Panc1 (cell line): Measurements from ENCODE around the gene POF1B. TPM values are rescaled to one million over a fixed set of nuclear protein-coding genes. Genes with fewer than 3 reads are reported as not detected.
A peak's percentile ranks its signal among the peaks of the same experiment; 100 is the strongest.
"Not testable (repeated sequence)": the region's sequence is repeated elsewhere in the genome, so short reads cannot be mapped to it uniquely, and the experiment has no call there.

ENCODE experiments used
- ATAC-seq: fragments of 200-7000 bp; cut with Tn5 transposase; 2 replicates; pipeline ENCODE4 v1.9.1; 2020; ENCODE audit warnings: mild to moderate bottlenecking, moderate library complexity
- BruUV-seq: library from RNA; stranded (reverse); fragments of 400-500 nt; replicated peaks from 2 replicates; lab custom pipeline; 2021; lab: Mats Ljungman, UMichigan
- CTCF ChIA-PET: fragments of 300-600 bp; sonication (Branson Sonifier 250); formaldehyde crosslinking; loops from one replicate; lab custom pipeline; 2022; ENCODE audit warnings: antibody characterized with exemption; lab: Charles Lee
- POLR2A ChIA-PET: fragments of 300-600 bp; sonication (Branson Sonifier 250); formaldehyde crosslinking; loops from one replicate; lab custom pipeline; 2022; ENCODE audit warnings: antibody characterized with exemption; lab: Charles Lee
- DNase-seq: peaks from one replicate; pipeline ENCODE4 v3.0.0-alpha.2; 2010; ENCODE audit warnings: low read depth, low spot score
- H3K27ac ChIP-seq: 2 replicates; pipeline ENCODE4 v1.5.1; 2011; ENCODE audit warnings: mild to moderate bottlenecking, low read length, inconsistent platforms
- H3K27me3 ChIP-seq: fragments of 200-500 bp; sonication (Bioruptor generic); 2 replicates; pipeline ENCODE4 v1.6.0; 2014; ENCODE audit warnings: low read length, inconsistent platforms; ENCODE audit not compliant: control insufficient read depth, insufficient read depth
- H3K36me3 ChIP-seq: fragments of 200-500 bp; sonication (Bioruptor generic); 2 replicates; pipeline ENCODE4 v1.5.1; 2014; ENCODE audit warnings: inconsistent platforms, mild to moderate bottlenecking, low read length, moderate library complexity; ENCODE audit not compliant: control insufficient read depth, insufficient read depth
- H3K4me1 ChIP-seq: 2 replicates; pipeline ENCODE4 v1.5.1; 2011; ENCODE audit warnings: inconsistent platforms, mild to moderate bottlenecking, low read length, moderate library complexity; ENCODE audit not compliant: control insufficient read depth, insufficient read depth
- H3K4me3 ChIP-seq, 2 experiments: 2 replicates each; pipeline ENCODE4 v1.5.1; 2011 to 2012; ENCODE audit warnings: low read depth in 2 of 2, low read length in 2 of 2, mild to moderate bottlenecking in 2 of 2, inconsistent platforms in 1 of 2, moderate library complexity in 1 of 2
- H3K9me3 ChIP-seq: fragments of 200-500 bp; sonication (Bioruptor generic); 2 replicates; pipeline ENCODE4 v1.5.1; 2014; ENCODE audit warnings: low read depth, mild to moderate bottlenecking, inconsistent platforms, low read length, moderate library complexity; ENCODE audit not compliant: control insufficient read depth, insufficient read depth
- SIN3A ChIP-seq: IDR thresholded peaks from 2 replicates; pipeline ENCODE4 v1.6.1; 2012; ENCODE audit warnings: low read depth, mild to moderate bottlenecking, low read length, moderate library complexity, borderline replicate concordance; ENCODE audit not compliant: insufficient read depth
- in situ Hi-C: cut with HindIII; loops from 2 replicates; pipeline ENCODE4 v1.10.0; 2016; ENCODE audit warnings: low sequenced_read_pairs, low pct_unique_long_range_greater_than_20kb
- intact Hi-C: fragments of 100-400 bp; cut with micrococcal nuclease; formaldehyde crosslinking; loops from one replicate; pipeline ENCODE4 v1.10.0; 2022; ENCODE audit not compliant: unreplicated experiment
- total RNA-seq: library from RNA; stranded (reverse); gene quantifications from one replicate; pipeline ENCODE4 v1.2.1, GENCODE V29; 2021; ENCODE audit not compliant: unreplicated experiment
- TF ChIP-seq, protein P1 (sequence below), 2 experiments: IDR thresholded peaks; 2 replicates each; pipeline ENCODE4 v1.6.1; 2011 to 2012; ENCODE audit warnings: low read depth in 2 of 2, control low read depth in 1 of 2, low read length in 1 of 2, mild to moderate bottlenecking in 1 of 2, moderate library complexity in 1 of 2; ENCODE audit not compliant: insufficient read depth in 1 of 2
- TF ChIP-seq, protein P2 (sequence below): fragments of 450-650 bp; IDR thresholded peaks from 2 replicates; pipeline ENCODE4 v1.5.1; 2017; ENCODE audit warnings: mild to moderate bottlenecking

Gene POF1B
- total RNA-seq, 1 experiment from 2014 or later = 0.08 TPM

DNA sequence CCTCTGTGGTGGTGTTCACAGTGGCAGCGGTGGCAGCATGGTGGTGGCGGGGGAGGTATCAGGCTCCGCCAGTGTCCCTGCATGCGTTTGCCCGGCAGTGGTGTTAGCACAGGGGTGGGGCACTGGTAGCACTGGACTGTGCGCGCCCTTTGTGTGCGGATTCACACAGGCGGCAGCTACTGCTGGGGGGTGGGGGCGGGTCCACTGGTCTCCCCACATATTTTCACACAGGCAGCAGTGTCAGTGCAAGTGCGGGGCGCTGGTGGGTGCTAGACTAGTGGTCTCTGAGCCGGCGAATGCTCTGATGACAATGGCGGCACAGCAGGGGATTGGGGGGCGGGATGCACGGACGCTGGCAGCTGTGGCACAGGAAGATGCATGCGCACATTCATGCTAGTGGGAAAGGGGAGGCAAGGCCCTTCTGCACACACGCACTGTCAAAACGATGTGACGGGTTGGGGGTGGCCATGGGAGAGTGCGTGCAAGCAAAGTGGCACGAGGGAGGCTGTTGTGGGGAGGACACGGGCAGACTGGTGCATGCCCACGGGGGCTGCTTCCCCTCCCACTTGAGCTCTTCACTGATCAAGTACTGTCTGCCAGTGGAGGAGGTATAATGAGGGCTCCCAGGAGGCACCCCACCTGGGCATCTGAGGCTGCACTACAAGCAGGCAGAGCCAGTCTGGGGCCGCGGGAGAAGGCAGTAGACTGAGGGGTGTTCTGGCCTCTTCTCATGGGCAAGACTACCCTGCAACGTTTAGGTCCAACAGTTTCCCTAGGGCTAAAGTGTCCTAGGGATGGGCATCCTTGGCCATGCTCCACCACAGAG, 53.0 kb downstream of the POF1B start:
- TF ChIP-seq, protein P1, sequence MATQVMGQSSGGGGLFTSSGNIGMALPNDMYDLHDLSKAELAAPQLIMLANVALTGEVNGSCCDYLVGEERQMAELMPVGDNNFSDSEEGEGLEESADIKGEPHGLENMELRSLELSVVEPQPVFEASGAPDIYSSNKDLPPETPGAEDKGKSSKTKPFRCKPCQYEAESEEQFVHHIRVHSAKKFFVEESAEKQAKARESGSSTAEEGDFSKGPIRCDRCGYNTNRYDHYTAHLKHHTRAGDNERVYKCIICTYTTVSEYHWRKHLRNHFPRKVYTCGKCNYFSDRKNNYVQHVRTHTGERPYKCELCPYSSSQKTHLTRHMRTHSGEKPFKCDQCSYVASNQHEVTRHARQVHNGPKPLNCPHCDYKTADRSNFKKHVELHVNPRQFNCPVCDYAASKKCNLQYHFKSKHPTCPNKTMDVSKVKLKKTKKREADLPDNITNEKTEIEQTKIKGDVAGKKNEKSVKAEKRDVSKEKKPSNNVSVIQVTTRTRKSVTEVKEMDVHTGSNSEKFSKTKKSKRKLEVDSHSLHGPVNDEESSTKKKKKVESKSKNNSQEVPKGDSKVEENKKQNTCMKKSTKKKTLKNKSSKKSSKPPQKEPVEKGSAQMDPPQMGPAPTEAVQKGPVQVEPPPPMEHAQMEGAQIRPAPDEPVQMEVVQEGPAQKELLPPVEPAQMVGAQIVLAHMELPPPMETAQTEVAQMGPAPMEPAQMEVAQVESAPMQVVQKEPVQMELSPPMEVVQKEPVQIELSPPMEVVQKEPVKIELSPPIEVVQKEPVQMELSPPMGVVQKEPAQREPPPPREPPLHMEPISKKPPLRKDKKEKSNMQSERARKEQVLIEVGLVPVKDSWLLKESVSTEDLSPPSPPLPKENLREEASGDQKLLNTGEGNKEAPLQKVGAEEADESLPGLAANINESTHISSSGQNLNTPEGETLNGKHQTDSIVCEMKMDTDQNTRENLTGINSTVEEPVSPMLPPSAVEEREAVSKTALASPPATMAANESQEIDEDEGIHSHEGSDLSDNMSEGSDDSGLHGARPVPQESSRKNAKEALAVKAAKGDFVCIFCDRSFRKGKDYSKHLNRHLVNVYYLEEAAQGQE (IDR thresholded peaks at IDR 0.05; ENCODE audit: insufficient read depth in 1 of 2, low read depth in 2 of 2, low read length in 1 of 2) = no peak
- Histone ChIP-seq H3K27me3 (no peaks in the 10 kb centered on the region), H3K4me1 (no peaks in the 10 kb centered on the region), H3K9me3 (no peaks in the 10 kb centered on the region), H3K27ac (no peak overlapping the region), H3K4me3 (no peak overlapping the region), H3K36me3 (no peaks in the 10 kb centered on the region)
- no TSS peak for BruUV-seq
- no peak for DNase-seq
- in situ Hi-C loops (no loop called here), intact Hi-C loops (no loop called here)
- ChIA-PET CTCF (no interaction called here), POLR2A (no interaction called here)
- no peak for ATAC-seq

DNA sequence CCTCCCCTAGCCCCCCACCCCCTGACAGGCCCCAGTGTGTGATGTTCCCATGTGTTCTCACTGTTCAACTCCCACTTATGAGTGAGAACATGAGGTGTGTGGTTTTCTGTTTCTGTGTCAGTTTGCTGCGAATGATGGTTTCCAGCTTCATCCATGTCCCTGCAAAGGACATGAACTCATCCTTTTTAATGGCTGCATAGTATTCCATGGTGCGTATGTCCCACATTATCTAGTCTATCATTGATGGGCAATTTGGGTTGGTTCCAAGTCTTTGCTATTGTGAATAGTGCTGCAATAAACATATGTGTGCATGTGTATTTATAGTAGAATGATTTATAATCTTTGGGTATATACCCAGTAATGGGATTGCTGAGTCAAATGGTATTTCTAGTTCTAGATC, 68.1 kb downstream of the POF1B start:
- H3K27ac ChIP-seq, H3K4me1 ChIP-seq, H3K36me3 ChIP-seq, ATAC-seq, POLR2A ChIA-PET, CTCF ChIA-PET, H3K27me3 ChIP-seq, H3K9me3 ChIP-seq, BruUV-seq, in situ Hi-C loops, DNase-seq, H3K4me3 ChIP-seq, intact Hi-C loops: not testable (repeated sequence)

DNA sequence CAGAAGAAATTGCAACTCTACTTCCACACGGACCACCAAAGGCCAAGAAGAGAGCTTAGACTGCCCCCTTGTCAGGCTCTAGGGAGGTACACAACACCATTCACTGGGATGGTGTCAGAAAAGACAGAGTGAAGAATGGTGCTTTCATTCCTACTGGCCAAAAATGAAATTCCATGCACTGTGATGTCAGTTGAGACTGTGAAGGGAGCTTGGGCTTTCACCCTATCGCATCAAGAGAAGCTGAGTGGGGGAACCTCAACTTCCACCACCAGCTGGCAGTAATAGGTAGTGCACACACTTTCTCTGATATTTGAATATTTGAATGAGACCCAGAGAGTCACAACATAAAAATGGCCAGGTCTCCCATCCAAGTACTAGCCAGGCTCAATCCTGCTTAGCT, 69.7 kb downstream of the POF1B start:
- Histone ChIP-seq H3K36me3 (no peaks in the 10 kb centered on the region), H3K27me3 (no peaks in the 10 kb centered on the region), H3K4me1 (no peaks in the 10 kb centered on the region), H3K9me3 (no peaks in the 10 kb centered on the region), H3K27ac (no peak overlapping the region), H3K4me3 (no peak overlapping the region)
- no TSS peak for BruUV-seq
- CTCF ChIA-PET = no interaction called here
- in situ Hi-C loops (no loop called here), intact Hi-C loops (no loop called here)
- POLR2A ChIA-PET = no interaction called here
- DNase-seq (no peak), ATAC-seq (no peak)
- TF ChIP-seq, protein P2, sequence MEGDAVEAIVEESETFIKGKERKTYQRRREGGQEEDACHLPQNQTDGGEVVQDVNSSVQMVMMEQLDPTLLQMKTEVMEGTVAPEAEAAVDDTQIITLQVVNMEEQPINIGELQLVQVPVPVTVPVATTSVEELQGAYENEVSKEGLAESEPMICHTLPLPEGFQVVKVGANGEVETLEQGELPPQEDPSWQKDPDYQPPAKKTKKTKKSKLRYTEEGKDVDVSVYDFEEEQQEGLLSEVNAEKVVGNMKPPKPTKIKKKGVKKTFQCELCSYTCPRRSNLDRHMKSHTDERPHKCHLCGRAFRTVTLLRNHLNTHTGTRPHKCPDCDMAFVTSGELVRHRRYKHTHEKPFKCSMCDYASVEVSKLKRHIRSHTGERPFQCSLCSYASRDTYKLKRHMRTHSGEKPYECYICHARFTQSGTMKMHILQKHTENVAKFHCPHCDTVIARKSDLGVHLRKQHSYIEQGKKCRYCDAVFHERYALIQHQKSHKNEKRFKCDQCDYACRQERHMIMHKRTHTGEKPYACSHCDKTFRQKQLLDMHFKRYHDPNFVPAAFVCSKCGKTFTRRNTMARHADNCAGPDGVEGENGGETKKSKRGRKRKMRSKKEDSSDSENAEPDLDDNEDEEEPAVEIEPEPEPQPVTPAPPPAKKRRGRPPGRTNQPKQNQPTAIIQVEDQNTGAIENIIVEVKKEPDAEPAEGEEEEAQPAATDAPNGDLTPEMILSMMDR = peak; percentile 9; the same call in 1 of the 2 replicates
- no peak for TF ChIP-seq SIN3A
